Posterior vena cava (tissue), 2 donors: ENCODE data around the gene LMO1. TPM values are rescaled to one million over a fixed set of nuclear protein-coding genes. Genes with fewer than 3 reads are reported as not detected.

Source experiments
- DNase-seq: peaks from one replicate; pipeline ENCODE4 v3.0.0-alpha.2; 2020; ENCODE audit warnings: low spot score
- intact Hi-C, 2 donors: fragments of 100-400 bp; cut with DNase I; formaldehyde crosslinking; loops; one replicate each; pipeline versions ENCODE4 v1.14.1 to v1.14.2; 2022 to 2023
- total RNA-seq, 2 donors: library from RNA; stranded (reverse); fragmentation: NEBNext Ultra II Directional; extraction: Animal tissue kit (Norgen Biotek cat#: 25700); gene quantifications; one replicate each; pipeline ENCODE4 v1.2.1, GENCODE V29; 2021
- donor health status: DM: yes; HTN: yes; CAD: no.
- donor health status: DM: yes; HTN: yes; CAD: no.

Gene LMO1
- total RNA-seq, 2 donors from 2014 or later = 0.38 TPM; not detected in 1

DNA sequence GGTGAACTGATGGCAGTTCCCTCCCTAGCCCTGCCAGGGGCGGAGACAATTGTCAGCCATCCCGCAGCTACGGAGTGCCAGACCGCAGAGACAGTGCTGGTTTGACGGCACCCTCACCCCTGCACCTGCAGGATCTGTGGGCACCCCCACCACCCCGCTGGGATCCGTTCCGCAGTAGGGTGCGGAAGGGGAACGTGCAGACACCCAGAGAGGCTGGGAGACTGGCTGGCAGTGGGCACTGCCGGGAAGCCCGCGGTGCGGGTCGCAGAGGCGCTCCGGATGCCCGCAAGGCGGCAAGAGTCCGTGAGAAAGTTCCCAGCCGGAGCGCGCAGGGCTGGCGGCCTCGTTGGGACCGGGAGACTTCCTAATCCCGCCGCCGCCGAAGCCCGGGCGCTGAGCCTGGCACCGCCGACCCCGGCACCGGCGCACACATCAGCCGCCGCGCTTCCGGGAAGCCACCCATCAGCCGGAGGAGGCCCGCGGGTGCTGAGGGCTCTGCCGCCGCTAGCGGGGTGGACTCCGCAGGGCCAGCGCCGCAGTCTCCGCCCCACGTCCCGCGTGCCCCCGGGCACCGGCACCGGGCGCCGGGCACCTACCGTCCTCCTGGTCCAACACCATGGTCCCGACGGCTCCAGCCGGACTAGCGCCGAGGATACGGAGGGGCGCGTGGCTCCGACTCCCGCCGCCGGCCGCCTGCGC is 4.3 kb upstream of the LMO1 start:
- DNase-seq = peak; percentile 83
- intact Hi-C loops = no loop called here

DNA sequence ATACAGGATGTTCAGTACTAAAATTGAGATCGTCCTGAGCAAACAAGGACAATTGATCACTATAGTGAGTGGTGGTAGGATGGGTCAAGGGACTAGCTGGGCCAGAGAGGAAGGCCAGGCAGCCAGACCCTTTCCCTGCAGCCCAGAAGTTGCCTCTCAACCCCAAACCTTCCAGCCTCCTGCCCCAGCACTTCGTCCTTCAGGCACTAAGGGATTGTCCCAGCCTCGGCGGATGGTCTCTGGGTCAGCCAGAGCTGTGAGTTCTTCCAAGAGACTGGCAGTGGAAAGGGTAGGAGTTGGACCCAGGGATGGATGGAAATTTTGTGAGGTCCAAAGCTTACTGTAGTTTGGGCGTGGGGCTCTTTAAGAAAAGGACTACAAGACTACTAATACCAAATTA is 3.6 kb upstream of the LMO1 start:
- intact Hi-C loops = no loop called here
- peak; percentile 63 for DNase-seq

DNA sequence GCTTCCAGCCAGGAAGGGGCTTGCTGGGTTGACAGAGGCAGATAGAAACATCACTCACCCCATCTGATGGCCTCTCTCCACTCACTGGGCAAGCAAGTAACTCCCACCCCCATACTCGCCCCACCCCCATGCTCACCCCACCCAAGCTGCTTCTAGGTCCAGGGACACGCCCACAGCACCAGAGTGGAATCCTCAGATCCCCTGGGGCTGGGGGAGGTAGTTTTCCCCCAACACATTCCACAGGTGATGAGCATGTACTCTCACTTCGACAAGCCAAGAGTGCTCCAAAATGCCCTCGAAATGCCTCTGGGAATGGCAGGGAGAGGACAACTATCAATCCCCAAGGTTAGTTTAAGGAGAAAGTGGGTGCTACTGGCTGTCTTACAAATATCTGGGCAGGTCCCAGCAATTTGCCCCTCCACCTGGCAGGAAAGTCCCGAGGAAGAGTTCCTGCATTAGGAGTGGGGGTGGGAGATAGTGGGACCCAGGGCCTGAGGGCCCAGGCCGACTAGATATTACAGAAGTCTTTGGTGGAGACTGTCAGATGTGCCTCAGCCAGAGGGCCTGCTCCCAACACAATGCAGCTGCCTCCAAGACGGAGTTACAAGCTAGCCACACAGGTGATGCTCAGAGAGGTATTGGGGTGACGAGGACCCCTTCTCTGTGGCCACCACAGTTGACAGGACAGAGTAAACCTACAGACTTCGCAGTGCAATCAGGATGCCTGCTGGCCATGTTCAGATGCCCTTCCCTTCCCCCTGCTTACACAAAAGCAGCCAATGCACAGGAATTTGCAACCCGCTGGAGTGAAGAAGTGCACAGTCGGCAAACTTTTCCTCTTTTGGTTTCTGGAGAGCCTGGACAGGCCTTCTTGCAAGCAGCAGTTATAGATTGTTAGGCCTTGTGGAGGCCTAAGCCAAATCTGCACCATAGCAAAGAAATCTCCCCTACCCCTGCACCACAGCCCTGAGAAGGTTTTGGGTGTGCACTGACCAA is 2.9 kb upstream of the LMO1 start:
- intact Hi-C loops = no loop called here
- peak; percentile 51 for DNase-seq

DNA sequence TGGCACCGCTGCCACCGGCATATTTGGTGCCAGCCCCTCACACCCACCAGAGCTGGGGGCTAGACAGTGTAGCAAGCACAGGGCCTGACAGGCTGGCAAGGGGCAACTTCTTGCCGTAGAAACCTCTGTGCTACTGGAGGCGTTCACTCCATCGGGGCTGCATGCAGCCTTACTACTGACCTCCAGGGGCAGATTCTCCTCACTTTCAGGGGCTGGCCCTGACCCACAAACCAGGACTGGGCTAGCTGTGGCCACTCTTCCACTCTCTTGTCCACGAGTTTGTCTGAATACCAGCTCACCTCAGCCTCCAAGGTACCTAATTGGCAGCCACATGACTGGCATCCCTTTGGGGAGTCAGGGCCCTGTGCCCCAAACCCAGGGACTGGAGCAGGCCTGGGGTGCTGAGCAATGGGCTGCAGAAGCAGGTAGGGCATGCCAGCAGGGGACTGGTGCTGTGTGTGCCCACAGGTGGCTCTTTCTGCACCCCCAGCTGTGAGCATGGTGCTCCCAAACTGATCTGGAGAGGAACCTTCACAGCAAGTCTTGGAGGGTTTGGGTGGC is 2.1 kb upstream of the LMO1 start:
- intact Hi-C loops = no loop called here
- peak; percentile 37 for DNase-seq

DNA sequence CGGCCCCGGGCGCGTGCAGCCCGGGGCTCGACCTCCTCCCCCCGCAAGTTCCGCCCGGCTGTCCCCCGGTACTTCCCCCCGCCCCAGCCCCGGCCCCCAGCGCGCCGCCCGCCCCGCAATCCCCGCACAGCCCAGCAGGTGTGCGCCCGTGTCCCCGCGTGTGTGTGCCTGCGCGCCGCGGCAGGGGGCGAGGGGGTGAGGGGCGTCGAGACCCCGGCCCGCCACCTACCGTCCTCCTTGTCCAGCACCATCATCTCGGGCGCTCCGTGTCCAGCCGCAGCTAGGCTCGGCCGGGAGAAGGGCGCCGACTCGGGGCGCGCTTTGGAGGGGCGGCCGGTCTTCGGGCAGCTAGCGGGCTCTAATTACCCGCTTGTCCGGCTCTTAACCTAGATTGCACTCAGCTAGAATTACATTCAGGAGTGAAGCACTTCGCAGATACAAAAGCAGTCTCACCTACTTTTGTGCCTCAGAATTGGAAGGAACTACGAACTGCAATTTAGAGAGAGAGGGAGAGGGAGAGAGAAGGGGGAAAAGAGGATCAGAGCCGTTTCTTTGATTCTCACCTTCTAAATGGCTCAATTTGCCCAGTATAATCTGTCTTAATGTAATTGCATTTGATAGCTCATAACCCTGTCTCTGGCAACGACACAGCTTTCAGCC is 439 bp downstream of the LMO1 start:
- peak; percentile 72 for DNase-seq
- intact Hi-C loops = loop anchor here in 1 of 2 donors (5.0 kb wide), 1 partner anchor 36 kb away; no protein-coding TSS in a partner anchor

DNA sequence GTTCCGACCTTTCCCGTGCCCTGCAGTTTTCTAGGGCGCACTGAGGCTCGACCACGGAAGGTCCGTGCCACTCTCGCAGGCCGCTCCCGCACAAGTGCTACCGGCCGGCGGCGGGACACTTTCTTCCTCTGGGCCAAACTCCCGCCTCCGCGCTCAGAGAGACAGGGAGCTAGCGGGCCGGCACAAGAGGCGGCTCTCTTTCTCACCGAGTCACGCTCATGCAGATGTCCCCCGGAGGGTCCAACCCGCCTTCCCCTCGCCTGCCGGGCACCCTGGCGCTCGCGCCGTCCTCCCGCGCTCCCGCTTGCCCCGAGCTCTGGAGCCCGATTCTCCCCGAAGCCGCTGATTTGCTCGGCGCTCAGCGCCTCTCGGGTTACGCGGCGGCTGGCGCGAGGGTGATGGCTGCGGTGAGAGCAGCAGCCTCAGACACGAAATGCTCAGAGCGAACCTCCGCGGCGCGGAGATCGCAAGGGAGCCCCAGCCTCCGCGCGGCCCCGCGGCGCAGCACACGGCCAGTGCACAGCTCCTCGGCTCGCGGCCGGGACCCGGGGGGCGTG is 1.0 kb downstream of the LMO1 start:
- intact Hi-C loops = loop anchor here in 1 of 2 donors (5.0 kb wide), 1 partner anchor 35 kb away; no protein-coding TSS in a partner anchor
- DNase-seq = peak; percentile 80

DNA sequence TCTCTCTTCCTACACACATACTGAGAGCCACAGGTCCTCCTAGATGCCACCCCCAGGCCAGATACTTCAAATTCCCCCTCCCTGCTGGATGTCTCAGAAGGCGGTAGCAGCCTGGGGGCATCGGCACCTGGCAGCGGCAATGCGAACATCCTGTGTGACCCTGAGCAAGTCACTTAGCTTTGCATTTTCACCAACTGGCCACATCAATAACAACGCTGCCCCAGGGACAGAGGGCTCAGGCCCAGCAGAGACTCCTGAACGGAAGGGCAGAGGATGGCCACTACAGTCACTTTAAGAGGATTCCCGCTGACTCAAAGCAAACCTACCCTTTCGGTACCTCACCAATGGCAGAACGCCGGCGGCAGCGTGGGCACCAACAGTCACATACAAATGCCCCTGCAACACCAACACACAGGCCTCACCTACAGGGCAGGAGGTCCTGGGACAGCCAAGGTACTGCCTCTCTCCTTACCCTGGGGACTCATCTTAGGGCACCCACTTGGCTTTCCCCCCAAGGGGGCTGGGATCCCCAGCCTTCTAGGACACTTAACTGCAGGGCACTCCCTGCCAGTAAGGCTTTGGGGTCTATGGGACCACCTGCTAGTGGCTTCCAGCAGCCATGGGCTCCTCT is 1.6 kb downstream of the LMO1 start:
- peak; percentile 79 for DNase-seq
- intact Hi-C loops = loop anchor here in 1 of 2 donors (5.0 kb wide), 1 partner anchor 35 kb away; no protein-coding TSS in a partner anchor

DNA sequence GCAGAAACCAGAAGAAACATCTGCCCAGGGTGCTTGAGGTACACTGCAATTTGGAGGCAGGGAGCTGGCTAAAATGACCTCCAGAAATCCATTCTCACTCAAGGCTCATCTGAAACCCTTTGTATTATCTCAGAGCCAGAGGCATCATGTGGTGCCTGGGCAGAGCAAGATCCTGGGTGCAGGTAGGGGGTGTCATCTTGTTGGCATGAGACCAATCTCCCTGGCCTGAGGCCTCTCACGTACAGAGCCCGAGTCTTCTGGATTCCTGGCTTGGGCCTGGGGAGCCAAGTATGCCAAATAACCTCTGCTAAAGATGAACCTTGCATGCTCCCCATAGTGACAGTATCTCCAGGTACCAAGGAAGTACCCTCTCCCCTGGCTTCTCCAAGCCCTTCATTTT is 2.4 kb downstream of the LMO1 start:
- no peak for DNase-seq
- intact Hi-C loops = loop anchor here in 1 of 2 donors (5.0 kb wide), 1 partner anchor 34 kb away; no protein-coding TSS in a partner anchor

DNA sequence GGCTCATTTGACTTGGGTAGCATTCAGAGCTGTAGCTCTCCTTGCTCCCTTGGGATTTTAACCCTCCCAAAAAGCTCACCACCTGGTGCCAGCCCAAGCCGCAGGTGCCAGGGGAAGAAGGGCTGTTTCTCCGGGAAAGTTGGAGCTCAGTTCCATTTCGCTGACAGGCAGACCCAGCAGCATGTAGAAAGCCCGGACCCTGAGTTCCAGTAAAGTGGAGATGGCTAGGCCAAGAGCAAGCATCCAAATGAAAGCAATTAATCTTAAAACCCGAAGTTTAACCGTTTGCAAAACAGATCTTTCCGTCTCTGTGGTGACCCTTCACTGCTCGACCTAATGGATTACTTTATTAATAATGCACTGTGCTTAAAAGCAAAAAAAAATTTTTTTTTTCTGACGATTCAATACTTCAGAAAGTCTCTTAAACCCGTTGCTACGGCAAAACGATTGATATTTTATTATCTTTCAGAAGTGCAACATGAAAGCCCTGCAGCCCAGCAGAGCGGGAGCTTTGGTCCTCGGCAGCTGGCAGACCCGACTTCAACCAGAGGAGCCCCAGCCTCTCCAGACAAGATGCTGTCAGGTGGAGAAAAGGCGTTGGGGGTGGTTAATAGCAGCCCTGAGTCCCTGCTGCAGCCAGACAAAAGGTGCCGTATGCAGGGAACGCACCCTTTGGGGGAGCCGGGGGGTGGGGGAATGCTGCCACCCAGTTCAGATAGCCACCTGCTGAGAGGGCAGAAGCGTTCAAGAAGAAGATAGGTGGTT is 3.3 kb downstream of the LMO1 start:
- DNase-seq = no peak

DNA sequence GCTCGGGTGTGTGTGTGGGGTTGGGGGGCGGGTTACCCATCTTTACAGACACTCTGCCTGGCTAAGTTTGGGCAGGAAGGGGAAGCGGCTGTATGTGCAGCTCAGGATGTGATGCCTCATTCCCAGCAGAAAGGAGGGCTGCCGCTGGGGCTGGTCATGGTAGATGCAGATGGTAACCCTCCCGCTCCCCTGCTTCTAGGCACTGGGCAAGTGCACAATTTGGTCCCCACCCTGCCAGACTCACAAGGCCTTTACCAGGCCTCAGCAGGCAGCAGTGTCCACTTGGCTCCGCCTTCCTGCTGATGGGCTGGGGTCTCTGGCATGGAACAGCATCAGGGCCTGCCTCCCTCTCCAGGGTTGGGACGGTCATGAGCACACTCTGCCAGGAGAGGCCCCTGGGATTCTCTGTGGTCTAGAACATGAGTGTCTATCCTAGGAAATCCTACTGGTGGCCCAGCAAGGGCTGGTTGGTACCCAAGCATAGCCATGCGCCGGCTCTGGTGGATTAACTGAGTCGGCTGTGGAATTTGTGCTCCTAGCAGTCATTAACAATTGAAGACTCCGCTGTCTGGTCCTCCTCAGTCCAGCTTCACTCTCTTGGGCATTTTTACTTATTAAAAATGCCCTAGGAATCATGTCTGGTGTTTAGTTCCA is 4.2 kb downstream of the LMO1 start:
- intact Hi-C loops = no loop called here
- peak; percentile 63 for DNase-seq

More for the DNA sequence above, 3.3 kb downstream of the LMO1 start:
- intact Hi-C loops = loop anchor here in 1 of 2 donors (5.0 kb wide), 1 partner anchor 33 kb away; no protein-coding TSS in a partner anchor

DNA sequence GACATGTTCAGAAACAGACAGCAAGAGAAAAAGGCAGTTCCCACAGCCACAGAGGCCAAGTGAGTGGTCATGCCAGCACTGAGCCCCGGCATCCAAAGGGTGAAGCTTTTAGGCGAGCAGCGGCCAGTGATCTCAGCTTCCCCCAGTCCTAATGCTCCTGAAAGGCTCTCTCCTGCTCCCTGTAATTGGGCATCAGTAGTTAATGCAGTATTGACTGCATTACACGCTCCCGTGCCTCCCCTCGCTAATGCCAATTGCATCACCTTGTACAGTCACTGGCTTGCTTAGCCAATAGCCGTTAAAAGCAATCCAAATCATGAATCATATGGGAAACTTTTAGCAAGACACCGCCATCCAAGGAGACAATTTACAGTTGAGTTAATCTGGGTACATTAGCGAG is 4.9 kb downstream of the LMO1 start:
- peak; percentile 73 for DNase-seq
- intact Hi-C loops = no loop called here

DNA sequence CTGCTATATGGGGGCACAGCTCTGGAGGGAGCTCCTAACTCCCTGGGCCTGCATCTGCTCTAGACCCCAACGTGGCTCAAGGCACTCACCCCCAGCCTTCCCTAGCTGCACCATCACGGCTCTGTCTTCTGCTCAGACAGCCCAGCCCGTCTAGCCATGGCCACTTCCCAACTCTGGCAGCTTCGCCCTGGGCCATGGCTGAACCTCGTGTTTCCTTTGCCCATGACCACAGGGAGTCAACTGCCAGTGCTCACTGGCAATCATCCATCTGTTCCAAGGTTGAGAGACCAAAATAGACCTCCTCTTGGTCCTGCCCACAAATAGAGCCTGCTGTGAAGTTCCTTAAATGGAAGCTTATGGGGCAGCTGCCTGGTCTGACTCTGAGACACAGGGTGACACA is 5.4 kb downstream of the LMO1 start:
- peak; percentile 69 for DNase-seq
- intact Hi-C loops = no loop called here

DNA sequence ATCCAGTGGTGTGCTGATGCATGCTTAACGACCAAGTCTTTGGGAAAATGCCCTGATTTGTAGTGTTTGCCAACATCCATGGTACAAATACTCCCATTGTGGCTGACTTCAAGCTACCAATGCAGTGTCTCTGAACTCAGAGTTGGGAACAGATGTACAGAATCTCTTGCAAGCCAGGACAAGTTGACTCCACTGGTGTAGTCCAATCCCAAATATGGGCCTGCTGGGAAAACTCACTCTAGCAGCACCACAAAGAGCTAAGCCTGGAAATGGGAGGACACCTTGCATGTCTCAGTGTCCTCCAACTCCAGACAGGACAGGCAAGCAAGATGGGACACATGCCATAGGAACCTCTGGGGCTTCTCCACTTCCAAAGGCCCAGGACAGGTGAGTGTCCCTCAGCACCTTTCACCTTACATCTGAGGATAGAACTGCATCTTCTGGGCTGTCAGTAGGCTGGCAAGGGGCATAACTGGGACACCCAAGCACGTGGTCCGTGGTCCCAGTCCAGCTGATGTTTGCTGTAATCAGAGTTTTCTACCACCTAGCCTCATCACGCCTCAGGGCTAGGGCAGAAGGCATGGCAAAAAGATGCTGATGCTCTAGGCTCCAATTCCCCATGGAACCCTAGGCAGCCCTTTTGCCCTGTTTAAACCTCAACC is 6.5 kb downstream of the LMO1 start:
- intact Hi-C loops = no loop called here
- peak; percentile 52 for DNase-seq

DNA sequence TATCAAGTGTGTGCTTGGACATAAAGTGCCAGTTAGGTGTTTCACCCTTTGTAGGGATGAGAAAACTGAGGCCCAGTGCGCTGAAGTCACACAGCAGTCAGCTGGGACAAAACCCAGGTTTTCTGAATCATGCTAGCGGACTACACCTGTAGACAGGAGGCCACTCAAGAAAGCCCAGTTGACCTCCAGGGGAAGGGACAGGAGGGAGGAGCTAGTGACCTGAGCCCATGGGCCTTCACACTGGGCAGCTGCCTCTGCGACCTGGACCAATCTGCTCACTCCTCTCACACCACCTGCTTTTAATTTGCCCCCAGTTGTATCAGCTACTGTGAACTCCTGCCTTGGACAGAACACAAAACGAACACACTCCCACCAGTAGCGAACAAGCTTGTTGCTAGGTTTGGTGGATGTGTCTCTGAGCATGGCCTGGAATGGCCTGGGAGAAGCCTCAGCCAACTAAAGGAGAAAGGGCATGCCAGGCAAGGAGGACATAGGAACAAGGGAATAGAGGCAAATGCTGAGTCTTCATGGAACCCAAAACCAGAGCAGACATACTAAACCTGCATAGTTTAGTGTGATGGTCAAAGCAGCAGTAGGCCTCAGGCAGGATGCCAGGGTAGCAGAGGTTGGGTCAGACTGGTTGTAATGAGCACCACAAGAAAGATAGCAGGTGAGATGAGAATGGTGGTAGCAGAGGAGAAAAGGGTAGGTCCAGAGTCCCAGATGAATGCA is 7.2 kb downstream of the LMO1 start:
- intact Hi-C loops = no loop called here
- DNase-seq = peak; percentile 35

DNA sequence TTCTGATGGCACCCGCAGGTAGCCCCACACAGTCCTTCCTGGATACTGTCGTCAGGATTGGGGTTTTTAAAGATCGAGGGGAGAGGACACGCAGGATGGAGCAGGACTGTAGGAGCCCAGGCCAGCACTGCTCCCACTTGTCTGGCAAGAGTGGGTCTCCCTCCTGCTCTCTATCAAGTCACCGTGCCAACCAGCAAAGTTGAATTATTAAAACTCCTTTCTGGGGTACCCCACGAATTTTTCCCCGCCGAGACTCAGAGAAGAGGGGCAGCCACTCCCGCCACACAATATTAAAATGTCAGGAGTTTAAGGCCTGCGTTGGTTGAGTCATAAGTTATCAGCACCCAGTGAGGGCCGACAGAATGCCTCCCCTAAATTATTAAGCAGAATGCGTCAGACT is 10.1 kb downstream of the LMO1 start:
- intact Hi-C loops = no loop called here
- DNase-seq = peak; percentile 19

DNA sequence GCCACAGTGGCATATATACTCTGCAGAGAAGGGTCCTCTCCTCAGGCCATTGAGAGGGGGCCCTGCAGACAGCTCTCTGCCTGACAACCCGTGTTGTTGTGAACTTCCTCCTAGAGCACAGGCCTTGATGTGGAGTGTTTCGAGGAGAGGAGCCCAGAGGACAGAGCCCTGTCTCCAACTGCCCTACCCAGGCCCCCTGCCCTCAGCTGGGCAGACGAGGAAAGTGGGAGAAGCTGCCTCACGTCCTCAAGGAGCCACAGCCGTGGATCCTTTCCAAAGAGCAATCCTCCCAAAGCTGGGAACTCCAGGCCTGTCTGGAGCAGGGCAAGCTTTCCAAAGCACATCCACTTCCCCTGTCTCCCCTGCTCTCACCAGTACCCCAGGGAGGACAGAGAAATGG is 10.7 kb downstream of the LMO1 start:
- intact Hi-C loops = no loop called here
- DNase-seq = peak; percentile 28
